Osteoblast (primary cell): ENCODE measurements around the gene AQP6. TPM values are rescaled to one million over a fixed set of nuclear protein-coding genes. Genes with fewer than 3 reads are reported as not detected.
A peak's percentile ranks its signal among the peaks of the same experiment; 100 is the strongest.

ENCODE experiments used
- DNase-seq: peaks from one replicate; pipeline ENCODE4 v3.0.0; 2011; ENCODE audit warnings: low spot score, mixed read lengths; ENCODE audit not compliant: insufficient read length; ENCODE audit errors: missing footprints
- H2AFZ ChIP-seq: 2 replicates; pipeline ENCODE4 v1.6.0; 2011; ENCODE audit warnings: mild to moderate bottlenecking, low read length
- H3K27ac ChIP-seq: 2 replicates; pipeline ENCODE4 v1.5.1; 2011; ENCODE audit warnings: mild to moderate bottlenecking, low read depth, low read length, moderate library complexity
- H3K27me3 ChIP-seq: 2 replicates; pipeline ENCODE4 v1.6.0; 2012; ENCODE audit warnings: mild to moderate bottlenecking, control low read depth, inconsistent platforms, low read length, moderate library complexity; ENCODE audit not compliant: insufficient read depth
- H3K36me3 ChIP-seq: 2 replicates; pipeline ENCODE4 v1.5.1; 2011; ENCODE audit warnings: mild to moderate bottlenecking, low read length, control low read depth, moderate library complexity; ENCODE audit not compliant: insufficient read depth
- H3K4me1 ChIP-seq: 2 replicates; pipeline ENCODE4 v1.5.1; 2011; ENCODE audit warnings: mild to moderate bottlenecking, low read length, control low read depth, moderate library complexity; ENCODE audit not compliant: insufficient read depth
- H3K4me2 ChIP-seq: 2 replicates; pipeline ENCODE4 v1.6.0; 2011; ENCODE audit warnings: mild to moderate bottlenecking, low read length; ENCODE audit not compliant: insufficient read depth
- H3K4me3 ChIP-seq: fragments of 200-600 bp; sonication (generic); 3 replicates; pipeline ENCODE4 v1.5.1; 2012; ENCODE audit warnings: mild to moderate bottlenecking, low read length, inconsistent platforms; ENCODE audit not compliant: insufficient read depth
- H3K79me2 ChIP-seq: 2 replicates; pipeline ENCODE4 v1.6.0; 2012; ENCODE audit warnings: mild to moderate bottlenecking, low read length, control low read depth, inconsistent platforms; ENCODE audit not compliant: insufficient read depth
- H3K9me3 ChIP-seq: 2 replicates; pipeline ENCODE4 v1.5.1; 2011; ENCODE audit warnings: low read depth, low read length, control low read depth
- H4K20me1 ChIP-seq: 2 replicates; pipeline ENCODE4 v1.6.0; 2012; ENCODE audit warnings: mild to moderate bottlenecking, low read length, control low read depth; ENCODE audit not compliant: insufficient read depth
- CTCF ChIP-seq: IDR thresholded peaks from 2 replicates; pipeline ENCODE4 v1.5.1; 2011; ENCODE audit warnings: mild to moderate bottlenecking, low read depth, low read length, moderate library complexity; ENCODE audit errors: extremely low read depth
- total RNA-seq: library from RNA; depleted of rRNA; stranded (reverse); fragments of >200 nt; gene quantifications from 2 replicates; pipeline ENCODE4 v1.2.3, GENCODE V29; 2012

Gene AQP6
- total RNA-seq, 1 donor: not detected

DNA sequence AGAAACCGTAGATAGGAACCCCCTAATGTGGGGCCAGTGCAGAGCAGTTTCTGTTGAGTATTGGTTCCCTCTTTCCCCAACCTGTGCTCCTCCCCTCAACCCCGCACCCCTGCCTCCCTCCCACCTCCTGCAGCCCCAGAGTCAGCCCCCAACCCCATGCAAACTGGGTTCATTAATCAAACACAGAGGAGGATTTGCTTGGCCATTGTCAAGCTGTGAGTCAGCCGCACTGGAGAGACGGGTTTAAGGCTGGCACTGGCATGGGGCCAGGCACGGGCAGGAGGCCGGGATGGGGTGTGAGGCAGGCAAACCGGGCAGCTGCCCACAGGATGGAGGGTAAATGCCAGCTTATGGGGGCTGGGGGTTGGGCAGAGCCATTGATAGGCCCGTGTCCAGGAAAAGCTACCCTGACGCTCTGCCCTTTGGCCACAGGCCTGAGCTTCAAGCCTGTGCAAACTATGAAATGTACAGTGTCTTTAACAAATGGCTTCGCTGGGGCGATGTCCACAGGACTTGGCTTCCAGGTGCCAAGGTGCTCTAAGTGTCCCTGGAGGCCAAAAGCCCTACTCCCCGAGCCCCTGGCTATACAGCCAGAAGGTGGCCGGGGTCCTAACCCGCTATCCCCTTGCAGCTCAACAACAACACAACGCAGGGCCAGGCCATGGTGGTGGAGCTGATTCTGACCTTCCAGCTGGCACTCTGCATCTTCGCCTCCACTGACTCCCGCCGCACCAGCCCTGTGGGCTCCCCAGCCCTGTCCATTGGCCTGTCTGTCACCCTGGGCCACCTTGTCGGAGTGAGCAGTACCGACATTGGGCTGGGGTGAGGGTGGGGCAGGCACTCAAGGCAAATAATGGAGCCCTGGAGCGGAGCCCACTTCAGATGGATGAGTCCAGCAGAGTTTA is 9.6 kb upstream of the AQP6 start:
- DNase-seq: peak; percentile 98
- H3K27ac ChIP-seq: no peak overlapping the region

GRCh38 chr12:49963976-49964815 is 8.6 kb upstream of the AQP6 start:
- Histone ChIP-seq H3K27me3 (peaks cover 67% of the 10 kb centered on the region), H3K4me1 (peaks cover 9% of the 10 kb centered on the region), H3K4me2 (no peak overlapping the region), H2AFZ (no peak overlapping the region), H3K4me3 (no peak overlapping the region), H3K79me2 (no peaks in the 10 kb centered on the region), H3K27ac (no peak overlapping the region), H4K20me1 (no peaks in the 10 kb centered on the region), H3K36me3 (no peaks in the 10 kb centered on the region), H3K9me3 (no peaks in the 10 kb centered on the region)
- TF ChIP-seq CTCF: no peak
- peak; percentile 88 for DNase-seq

More for the DNA sequence above, 9.6 kb upstream of the AQP6 start:
- no peaks in the 10 kb centered on the region for H3K79me2 ChIP-seq
- no peak for TF ChIP-seq CTCF
- H4K20me1 ChIP-seq: no peaks in the 10 kb centered on the region
- H3K4me2 ChIP-seq: no peak overlapping the region
- no peak overlapping the region for H3K4me3 ChIP-seq
- H3K4me1 ChIP-seq: peaks cover 9% of the 10 kb centered on the region
- H3K27me3 ChIP-seq: peaks cover 67% of the 10 kb centered on the region
- H2AFZ ChIP-seq: no peak overlapping the region
- no peaks in the 10 kb centered on the region for H3K36me3 ChIP-seq
- H3K9me3 ChIP-seq: no peaks in the 10 kb centered on the region

DNA sequence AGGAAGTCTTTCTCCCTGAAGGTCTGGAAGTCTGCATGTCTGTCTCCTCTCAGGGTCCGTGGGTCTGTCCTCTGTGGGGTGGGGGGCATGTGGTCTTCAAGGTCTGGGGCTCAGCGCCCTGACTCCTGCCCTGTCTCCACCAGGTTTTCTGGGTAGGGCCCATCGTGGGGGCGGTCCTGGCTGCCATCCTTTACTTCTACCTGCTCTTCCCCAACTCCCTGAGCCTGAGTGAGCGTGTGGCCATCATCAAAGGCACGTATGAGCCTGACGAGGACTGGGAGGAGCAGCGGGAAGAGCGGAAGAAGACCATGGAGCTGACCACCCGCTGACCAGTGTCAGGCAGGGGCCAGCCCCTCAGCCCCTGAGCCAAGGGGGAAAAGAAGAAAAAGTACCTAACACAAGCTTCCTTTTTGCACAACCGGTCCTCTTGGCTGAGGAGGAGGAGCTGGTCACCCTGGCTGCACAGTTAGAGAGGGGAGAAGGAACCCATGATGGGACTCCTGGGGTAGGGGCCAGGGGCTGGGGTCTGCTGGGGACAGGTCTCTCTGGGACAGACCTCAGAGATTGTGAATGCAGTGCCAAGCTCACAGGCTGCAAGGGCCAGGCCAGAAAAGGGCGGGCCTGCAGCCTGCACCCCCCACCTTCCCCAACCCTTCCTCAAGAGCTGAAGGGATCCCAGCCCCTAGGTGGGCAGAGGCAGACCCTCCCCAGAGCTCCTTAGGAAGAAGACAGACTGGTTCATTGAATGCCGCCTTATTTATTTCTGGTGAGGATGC is 7.7 kb upstream of the AQP6 start:
- no peak for TF ChIP-seq CTCF
- Histone ChIP-seq H3K4me2 (no peak overlapping the region), H3K4me3 (no peak overlapping the region), H3K36me3 (no peaks in the 10 kb centered on the region), H3K27me3 (peaks cover 67% of the 10 kb centered on the region), H3K9me3 (no peaks in the 10 kb centered on the region), H3K4me1 (peaks cover 2% of the 10 kb centered on the region), H3K79me2 (no peaks in the 10 kb centered on the region), H3K27ac (no peak overlapping the region), H4K20me1 (no peaks in the 10 kb centered on the region), H2AFZ (no peak overlapping the region)
- DNase-seq: peak; percentile 85
